Limb (tissue), 2 donors: ENCODE measurements around the gene FMNL2.

Experiments used
- DNase-seq, 2 donors: peaks; one replicate each; pipeline ENCODE4 v3.0.0-alpha.2; 2016; ENCODE audit errors: extremely low spot score in 2 of 2

FMNL2 gene

DNA sequence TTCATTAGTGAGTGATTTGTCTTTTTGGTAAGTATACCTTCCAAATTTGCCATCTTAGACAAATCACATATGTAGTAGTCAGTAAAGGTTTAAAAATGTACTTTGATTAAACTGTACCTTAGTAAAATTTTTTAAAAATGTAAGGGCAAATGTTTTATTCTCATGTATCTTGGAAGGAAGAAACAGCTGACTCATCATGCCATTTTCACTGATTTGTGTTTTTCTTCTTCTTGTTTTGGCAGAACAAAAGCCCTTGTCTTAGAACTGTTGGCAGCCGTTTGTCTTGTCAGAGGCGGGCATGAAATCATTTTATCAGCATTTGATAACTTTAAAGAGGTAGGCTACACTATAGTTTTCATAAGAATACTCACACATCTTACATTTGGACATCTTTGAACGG lies 245.7 kb downstream of the FMNL2 start:
- DNase-seq: no peak

DNA sequence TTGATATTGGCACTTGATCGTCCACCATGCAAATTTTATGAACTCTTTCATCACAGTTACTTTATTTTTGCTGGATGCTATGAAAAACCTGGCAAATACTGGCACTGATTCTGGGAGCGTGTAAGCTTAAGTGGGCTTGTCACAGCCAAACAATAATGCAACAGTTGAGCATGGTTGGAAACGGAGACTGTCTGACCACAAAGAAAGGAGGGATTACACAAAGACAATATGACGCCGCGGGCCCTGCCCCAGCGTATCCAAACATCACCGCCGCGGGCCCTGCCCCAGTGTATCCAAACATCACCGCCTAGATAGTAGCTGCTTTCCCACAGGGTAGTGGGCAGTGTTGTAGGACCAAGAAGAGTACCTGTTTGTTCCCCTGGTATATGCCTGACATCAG lies 246.4 kb downstream of the FMNL2 start:
- no peak for DNase-seq

DNA sequence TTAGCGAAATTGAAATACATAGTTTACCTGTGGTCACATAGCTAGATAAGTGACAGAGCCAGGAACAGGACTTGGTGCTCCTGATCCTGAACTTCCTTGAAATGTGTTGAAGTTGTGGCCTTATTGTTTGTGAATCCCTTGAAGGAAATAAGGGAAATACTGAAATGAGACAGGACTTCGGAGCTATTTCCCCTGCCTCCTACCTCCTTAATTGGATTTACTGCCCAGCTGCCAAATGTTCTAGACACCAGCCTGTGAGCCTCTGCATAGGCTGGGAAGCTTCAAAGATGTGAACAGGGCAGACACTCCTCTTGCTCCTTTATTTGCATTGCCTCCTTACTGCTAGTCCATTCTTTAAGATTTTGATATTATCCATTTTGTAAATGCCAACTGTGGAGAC lies 247.1 kb downstream of the FMNL2 start:
- DNase-seq: no peak

DNA sequence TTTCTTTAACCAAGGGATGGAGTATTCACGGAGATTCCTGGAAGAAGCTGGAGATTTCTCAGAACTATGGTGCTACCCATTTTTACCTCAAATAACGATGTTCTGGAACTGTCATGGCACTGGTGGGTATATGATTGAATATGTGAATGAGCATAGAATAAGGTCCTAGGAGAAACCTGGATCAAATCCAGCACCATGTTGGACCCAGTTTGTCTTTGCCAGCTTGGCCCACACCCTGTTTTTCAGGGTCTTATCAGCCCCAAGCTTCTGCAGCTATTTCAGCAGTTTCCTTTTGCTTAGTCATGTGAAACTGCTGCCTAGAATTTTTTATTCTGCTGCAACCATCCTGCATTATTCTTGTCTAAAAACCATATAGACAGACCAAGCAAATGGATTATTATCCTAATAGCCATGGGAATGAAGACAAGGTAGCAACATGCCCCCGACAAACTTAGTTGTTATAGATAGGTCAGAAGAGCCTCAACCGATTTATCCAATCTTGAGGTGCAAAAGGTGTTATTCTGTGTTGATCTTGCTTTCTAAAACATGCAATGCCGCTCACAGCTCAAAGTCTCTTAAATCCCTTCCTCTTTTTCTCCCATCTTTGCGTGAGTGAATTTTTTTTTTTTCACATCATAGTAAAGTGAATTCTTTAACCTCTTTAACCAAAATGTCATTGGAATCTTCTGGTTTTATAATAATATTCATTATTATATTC lies 248.7 kb downstream of the FMNL2 start:
- DNase-seq: no peak

DNA sequence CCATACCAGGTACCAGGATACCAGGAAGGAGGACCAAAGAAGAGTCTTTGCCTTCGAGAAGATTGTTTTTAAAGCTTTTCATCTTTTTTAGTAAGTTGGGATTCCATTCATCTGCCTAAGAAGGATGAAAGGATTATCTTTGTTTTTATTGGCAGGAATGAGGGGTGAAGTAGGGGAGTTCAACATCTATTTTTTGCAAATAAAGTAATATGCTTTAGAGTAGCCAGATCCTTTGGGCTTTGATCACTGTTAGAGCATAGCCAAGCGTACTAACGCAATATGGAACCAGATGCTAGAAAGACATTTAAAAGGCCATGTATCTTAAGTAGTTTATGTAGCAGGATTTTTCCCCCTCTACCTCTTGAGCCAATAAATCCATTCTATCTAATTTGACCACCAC lies 249.3 kb downstream of the FMNL2 start:
- DNase-seq: no peak

DNA sequence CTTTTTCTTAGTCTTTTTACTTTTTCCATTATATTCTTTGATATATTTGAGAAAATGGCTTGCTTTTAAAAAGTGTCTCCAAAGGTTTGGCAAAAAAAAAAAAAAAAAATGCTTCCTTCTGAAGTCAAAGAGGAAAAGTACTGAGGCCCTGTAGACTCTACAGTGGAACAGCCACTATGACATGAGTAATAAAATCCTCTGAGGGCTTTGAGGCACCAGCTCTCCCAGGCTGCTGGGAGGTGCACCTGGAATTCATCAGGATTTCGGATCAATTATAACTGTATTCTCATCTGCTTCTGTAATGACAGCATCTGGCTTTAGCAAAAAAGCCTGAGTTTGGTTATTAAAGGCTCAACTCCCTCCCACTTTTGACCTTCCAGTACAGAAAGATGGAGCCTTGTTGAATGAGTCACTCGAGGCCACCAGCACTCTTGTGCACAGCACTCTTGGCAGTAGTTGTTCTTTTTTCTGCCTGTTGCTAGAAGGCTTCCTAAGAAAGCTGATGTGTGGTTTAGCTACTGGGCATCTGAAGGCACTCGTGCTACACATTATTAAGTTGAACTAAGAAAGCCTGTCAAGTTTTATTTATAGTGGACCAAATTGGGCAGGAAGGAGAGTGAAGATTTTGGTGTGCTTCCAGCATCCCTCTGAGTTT lies 251.0 kb downstream of the FMNL2 start:
- no peak for DNase-seq

DNA sequence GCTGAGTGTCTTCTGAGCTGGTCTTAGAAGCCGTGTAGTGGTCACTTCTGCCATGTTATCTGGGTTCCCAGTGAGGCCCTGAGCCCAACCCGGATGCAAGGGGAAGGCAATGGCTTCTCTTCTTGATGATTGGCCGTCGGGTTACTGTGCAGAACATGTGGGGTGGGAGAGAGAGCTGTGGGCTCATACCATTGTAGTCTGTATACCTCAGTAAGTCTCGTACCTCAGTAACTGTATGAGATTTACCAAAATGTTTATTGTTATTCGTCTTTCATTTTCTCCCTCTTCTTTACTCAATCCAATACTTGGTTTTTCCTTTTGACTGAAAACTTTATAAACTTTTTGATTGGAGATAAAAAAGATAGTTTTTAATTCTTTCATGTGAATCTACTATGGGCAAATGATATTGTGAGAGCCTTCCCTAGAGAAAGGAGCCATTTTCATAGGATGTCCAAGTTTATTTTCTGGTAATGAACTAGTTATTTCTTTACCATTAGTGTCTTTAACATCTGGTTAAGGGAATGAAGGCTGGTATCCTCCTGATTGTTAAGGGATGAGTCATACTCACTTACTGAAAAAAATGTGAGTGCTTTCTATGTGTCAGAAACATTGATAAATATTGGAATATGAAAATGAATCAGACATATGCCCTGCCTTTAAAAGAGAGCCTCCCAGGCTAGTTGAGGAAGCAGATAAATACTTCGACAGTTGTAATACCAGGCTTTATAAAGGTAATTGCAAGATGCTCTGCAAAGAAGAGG lies 252.4 kb downstream of the FMNL2 start:
- DNase-seq: no peak

DNA sequence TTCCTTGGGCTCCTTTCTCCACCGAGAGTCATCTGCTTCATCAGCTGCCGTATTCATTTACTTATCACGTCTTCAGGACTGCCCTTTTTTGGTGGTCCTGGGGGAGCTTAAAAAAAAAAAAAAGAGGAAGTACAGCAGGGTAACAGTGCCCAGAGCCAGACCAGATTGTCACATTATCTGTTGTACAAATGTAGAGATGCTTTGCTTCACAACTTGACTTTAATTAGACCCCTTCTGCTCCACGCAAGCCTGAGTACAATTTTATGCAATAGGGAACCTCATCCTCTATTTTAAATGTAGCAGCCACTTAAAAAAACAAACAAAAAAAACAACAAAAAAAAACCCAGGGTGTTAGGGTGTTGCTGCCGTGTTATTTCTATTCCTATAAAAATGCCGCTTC lies 254.0 kb downstream of the FMNL2 start:
- no peak for DNase-seq

DNA sequence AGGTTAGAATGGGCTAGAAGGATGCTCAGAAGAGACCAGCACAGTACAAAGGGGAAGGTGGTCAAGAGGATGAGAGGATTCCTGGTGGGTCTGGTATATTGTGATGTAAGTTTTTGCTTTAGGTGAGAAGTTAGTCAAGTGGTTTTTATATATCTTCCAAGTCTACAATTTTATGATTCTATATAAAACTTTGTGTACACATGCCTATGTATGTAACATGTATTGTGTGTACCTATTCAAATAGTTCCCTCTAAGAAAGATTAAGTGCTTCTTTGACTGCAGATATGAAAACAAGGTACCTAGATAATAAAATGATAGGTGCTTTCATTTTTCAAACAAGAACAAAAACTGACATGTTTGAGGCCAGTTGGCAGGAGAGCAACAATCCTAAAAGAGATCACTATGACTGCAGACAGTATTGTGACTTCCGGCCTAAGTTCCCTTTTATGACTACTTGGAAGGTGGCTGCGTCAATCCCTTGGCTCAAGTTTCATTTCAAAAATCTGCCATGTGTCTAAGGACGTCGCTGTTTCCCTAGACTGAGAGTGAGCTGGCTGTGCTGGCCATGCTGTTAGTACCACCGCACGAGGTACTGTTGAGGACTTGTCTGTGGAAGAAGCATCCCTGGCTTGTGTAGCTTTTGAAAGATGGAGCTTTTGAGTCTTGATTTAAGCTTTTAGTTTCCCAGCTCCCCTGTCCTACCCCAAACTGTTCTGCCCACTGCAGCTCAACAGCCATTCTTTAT lies 259.2 kb downstream of the FMNL2 start:
- DNase-seq: peak in 1 of 2 donors; percentile 48

DNA sequence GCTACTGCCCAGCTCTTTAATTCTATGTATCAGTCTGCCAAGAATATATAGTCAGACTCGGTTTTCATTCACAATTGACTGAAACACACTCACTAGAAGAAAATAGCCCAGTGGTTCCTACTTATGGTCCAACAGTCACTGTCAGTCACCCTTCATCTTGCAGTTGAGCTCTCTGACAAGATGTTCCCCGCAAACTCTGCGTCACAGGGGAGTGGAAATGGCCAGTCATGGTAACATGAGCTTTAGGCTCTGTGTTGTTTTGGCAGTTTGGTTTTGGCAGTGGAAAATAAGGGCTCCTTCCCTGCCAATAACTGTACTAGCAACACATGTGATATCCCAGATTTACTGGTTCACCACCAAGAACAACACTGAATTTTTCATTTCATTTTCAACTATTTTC lies 259.8 kb downstream of the FMNL2 start:
- peak; percentile 54 to 66 for DNase-seq

DNA sequence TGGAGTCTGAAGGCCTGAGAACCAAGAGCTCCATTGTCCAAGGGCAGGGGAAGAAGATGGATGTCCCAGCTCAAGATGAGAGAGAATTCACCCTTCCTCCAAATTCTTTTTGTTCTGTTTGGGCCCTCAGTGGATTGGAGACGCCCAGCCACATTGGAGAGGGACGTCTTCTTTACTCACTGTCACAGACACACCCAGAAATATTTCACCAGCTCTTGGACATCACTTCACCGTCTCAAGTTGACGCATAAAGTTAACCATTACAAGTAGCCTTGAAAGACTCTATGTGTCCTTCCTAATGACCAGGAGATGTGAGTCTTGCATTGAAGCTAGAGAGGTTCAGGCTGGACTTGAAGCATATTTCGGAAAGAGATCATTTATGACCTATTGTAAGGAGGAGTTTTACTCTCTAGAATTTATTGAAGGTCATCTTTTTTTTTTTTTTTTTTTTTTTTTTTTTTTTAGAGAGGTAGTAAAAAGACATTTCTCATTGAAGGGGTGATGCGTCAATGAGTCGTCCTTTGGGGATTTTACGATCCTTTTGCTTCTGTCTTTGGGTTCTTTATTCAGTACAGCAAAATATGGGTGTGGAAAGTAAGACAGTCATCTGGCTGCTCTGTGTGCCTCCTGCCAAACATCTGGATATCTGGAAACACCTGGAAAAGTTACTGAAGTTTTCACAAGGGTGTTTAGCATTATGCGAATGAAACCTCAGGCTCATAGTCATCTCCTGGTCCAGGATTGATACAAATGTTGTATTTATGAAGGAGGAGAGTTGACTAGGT lies 264.2 kb downstream of the FMNL2 start:
- no peak for DNase-seq

DNA sequence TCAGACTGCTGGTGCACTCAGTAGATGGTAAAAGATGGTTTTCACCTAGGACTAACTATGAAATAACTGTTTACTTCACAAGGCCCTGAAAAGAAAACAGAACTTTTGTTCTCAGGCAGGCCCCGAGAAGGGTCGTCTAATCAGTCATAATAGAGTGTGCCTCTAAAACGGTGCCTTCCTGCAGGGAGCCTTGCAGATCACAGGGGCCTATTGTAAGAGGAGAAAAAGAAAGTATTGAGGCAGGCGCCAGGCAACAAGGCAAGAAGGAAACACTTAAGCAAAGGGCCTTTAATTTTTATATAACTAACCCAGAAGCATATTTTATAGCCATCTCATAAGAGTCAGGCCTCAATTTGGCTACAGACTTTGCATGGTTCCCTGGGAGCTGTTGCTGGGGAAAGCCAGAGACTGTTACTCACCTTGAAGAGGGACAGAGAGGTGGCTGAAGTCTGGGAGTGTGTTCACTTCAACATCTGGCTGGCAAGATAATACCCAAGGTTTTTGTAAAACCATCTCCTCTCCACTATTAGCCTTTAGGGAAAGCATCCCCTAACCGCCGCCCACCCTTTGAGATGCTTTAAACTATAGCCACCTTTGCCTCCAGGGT lies 265.2 kb downstream of the FMNL2 start:
- no peak for DNase-seq

DNA sequence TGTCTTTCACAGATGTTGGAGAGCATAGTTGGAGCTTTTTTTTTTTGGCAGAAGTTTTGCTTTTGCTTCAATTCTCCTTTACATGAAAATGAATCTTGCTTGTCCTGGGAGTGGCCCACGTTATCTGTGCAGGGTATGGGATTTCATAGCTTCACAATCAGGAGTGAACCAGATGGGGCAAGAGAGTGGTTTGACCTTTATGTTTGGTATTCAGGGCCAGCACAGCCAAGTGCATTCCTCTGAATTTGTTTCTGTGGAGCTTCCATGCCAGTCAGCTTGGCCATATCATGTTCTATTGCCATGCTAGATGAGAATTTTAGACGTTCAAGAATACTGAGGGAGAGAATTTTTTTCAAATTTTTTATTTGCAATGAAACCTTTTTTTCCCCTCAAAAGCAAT lies 265.7 kb downstream of the FMNL2 start:
- DNase-seq: no peak

DNA sequence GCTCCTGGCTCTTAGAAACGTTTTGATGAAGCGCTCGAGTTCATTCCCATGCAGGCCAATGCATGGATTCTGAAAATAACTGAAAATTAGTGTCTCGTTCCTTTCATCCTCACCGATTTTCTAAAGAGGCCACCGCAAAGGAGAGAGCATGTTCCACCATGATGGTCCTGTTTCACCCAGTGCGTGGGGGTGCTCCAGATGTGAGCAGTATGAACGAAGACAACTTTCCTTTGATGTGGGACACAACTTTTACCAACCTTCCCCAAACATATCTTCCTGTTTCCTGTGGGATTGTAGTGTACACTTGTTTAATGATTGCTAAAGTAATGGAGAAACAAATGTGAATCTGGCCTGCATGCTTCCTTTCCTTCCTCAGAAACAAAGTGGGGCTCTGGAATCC lies 267.8 kb downstream of the FMNL2 start:
- no peak for DNase-seq

DNA sequence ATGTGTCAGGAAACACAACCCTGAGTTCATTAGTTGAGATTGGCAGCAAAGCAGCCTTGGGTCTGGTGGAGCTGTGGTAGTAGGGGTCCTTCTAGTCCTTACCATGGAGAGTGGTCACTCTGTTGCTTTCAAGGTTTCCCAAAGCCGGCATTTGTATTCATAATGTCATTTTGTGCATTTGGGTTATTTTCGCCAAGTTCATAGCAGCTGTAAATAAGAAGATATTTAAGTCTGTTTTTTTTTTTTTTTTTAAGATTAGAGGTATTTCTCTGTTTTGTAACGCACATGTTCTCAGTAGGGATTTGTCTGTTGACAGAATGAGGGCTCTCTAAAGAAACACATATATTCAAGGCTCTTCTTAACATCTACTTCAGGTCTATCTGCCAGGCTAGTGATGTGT lies 268.2 kb downstream of the FMNL2 start:
- DNase-seq: no peak

DNA sequence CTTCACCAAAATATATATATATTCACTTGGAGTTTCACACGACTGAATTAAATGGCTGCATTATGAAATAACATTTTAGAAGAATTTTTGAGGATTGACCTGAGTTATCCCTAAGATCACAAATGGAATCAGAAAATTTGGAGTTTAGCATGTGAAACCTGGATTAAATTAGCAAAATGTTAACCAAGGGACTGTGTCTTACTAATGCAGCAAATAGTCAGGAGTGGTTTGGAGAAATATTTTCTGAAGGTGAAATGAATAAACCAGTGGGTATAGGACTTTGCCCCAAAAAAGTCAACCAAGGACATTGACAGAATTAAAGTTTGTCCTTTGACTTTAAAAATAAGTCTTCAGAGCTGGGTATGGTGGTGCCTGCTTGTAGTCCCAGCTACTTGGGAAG lies 271.1 kb downstream of the FMNL2 start:
- DNase-seq: no peak

DNA sequence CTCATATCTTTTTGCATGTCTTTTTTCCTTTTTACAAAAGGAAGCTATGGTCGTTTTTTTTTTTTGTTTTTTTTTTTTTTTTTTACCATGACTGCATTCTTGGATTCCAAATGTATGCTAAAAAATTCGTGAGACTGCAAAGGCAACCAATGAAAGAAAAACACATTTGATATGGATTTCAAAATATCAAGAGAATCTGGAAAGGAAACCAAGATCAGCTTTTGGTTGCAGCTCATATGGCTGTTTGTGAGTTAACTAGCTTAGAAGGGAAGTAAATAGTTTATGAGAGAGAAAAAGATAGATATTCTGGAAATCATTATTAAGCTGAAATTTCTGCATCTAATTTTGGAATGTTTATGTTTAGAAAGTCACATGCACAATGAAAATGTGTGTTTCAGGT lies 272.0 kb downstream of the FMNL2 start:
- DNase-seq: no peak

DNA sequence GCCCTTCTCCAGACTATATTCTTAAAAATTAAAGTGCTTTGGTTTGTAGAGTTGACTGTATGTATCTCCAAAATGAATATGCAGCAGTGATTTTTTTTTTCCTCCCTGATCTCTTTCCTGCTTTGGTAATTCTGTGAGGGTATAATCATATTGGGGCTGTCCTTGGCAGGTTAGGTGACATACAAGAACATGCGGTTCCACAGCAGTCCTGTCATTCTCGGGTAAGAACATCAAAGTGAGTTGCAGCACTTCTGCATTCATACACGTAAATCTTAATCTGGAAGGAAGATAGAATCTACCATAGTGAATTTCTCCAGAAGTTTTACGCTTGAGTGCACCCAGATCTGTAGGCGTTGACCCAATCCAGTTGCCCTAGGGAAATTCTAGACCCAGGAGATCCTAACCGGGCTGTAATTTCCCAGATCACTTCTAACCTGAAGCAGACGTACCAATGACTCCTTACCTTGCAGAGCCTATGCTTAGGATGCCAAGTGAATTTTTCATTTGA lies 272.9 kb downstream of the FMNL2 start:
- DNase-seq: no peak

DNA sequence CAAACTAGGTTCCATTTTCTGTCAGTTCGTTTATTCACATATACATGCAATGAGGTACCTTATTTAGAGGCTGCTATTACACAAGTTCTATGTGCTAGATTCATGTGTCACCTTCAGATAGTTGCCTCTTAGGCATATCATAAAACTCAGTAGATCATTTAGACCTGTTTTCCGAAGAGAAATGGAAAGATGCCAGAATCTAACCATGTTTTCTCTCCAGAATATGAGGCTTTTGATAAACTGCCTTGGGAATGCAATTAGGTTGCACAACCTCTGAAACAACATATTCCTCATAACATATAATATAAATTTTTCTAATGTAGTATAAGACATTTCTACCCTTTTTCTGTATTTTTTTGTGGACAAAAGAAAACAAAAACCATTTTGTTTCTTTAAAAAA lies 274.2 kb downstream of the FMNL2 start:
- DNase-seq: no peak

DNA sequence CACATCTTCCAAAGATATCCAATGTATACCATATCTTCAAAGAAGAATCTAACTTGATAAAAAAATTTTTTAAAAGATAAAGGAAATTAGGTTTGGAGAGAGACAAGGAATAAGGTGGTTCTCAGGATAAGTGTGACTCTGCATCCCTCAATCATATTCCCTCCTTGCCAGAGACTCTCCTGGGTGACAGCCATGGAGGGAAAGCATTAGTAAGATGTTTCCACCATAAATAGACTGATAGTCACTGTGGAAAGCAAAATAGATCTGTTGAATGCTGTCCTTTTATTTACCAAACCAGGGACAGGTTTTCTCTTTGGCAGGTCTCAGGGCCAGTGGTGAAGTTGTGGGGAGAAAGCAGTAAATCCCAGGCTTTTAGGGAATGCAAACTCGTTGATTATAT lies 274.7 kb downstream of the FMNL2 start:
- DNase-seq: no peak
